NCI-H526 treated with DMSO at 0.1 percent for 48 hours (cell line): ENCODE results near the gene HMCN2.

ENCODE experiments used
- DNase-seq: peaks from one replicate; lab custom pipeline; 2025; lab: John Stamatoyannopoulos, UW

Gene HMCN2

GRCh38 chr9:130345897-130346385 is 80.4 kb downstream of the HMCN2 start:
- no peak for DNase-seq

DNA sequence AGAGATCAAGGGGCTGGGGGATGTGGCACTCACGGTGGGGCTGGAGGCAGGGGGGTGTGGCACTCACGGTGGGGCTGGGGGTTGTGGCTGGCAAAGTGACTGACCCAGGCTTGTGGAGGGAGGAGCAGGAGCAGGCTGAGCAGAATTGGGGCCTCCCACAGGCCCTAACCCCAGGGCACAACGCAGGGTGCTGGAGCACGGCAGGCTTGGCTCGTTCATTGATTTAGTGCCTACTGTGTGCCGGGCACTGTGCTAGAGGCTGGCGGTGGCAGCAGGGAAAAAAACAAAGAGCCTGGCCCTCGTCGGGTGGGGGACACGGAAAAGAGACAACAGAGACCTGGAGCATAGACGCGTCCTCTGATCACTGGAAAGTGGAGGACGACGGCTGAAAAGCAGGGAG is 80.9 kb downstream of the HMCN2 start:
- DNase-seq: no peak

GRCh38 chr9:130347036-130347435 is 81.5 kb downstream of the HMCN2 start:
- DNase-seq: no peak

DNA sequence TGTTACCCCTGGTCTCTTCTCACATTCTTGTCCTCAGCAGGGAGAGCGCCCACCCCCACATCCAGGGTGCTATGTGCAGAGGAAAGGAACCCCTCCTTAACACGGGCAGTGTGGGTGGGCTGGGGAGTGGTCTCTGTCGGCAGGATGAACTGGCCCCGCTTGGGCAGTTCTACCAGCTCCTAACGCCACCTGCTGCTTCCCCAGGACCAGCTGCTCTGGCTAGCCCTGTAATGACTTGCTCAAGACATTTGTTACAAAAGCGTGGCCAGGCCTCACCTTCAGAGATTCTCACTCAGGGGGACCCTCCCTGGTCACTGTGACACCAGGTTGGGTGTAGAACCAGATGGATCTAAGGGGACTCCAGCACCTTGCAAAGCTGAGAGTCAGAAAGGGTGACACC is 82.4 kb downstream of the HMCN2 start:
- DNase-seq: no peak

GRCh38 chr9:130348341-130348740 is 82.8 kb downstream of the HMCN2 start:
- DNase-seq: no peak

- no peak for DNase-seq
Observed at GRCh38 chr9:130348881-130349280, 83.3 kb downstream of the HMCN2 start.

- no peak for DNase-seq
Observed at GRCh38 chr9:130349398-130349797, 83.8 kb downstream of the HMCN2 start.

DNA sequence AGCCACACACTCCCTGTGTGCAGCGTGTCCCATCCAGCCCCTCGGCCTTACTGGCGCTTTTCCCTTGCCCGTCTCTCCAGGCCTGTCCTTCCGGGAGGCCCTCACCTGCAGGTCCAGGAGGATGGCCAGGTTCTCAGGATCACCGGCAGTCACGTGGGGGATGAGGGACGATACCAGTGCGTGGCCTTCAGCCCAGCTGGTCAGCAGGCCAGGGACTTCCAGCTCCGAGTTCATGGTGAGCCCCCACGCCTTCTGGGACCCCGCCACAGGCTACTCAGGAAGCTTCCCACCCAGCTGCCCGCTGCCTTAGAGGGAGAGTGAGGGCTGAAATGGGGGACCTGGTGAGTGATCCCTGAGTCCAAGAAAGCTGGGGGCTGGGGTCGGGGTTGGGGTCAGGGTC is 85.8 kb downstream of the HMCN2 start:
- DNase-seq: no peak

DNA sequence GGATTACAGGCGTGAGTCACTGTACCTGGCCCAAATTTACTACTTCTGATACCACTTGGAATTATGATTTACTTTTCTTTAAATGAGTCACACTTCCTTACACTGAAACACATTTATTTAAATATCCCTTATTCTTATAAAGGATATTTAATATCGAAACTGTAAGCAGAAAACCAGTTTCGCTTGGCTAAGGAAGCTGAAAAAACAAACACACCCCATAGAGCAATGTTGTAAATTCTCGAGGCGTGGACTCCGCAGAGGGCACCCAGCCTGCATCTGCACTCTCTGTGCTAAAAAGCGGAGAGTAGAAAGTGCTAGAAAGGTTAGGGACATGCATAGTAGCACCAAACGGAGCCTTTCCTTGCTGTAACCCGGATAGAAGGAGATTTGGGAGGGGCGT is 86.5 kb downstream of the HMCN2 start:
- no peak for DNase-seq

DNA sequence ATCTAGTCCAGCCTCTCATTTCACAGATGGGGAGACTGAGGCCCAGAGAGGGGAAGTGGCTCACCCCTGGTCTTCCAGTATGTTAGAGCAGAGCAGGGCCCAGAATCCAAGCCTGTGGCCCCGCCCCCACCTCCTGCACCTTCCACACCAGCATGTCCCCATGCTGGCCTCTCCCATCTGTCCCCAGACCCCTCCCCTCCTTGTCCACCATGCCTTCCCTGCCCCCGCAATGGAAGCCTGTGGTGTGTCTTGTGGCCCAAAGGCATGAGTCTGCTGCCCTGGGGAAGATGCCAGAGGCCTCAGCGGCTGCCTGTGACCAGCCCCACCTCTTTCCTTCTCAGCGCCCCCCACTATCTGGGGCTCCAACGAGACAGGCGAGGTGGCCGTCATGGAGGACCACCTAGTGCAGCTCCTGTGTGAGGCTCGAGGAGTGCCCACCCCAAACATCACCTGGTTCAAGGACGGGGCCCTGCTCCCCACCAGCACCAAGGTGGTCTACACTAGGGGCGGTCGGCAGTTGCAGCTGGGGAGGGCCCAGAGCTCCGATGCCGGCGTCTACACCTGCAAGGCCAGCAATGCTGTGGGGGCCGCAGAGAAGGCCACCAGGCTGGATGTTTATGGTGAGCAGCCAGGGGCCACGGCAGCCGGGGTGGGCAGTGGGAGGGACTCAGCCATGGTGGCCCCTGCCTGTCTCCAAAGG is 87.2 kb downstream of the HMCN2 start:
- no peak for DNase-seq

- no peak for DNase-seq
Observed at GRCh38 chr9:130354378-130354777, 88.8 kb downstream of the HMCN2 start.

- DNase-seq: no peak
Observed at GRCh38 chr9:130354806-130355205, 89.2 kb downstream of the HMCN2 start.

- no peak for DNase-seq
Observed at GRCh38 chr9:130356033-130356432, 90.5 kb downstream of the HMCN2 start.

GRCh38 chr9:130356877-130357584 is 91.5 kb downstream of the HMCN2 start:
- DNase-seq: no peak

DNA sequence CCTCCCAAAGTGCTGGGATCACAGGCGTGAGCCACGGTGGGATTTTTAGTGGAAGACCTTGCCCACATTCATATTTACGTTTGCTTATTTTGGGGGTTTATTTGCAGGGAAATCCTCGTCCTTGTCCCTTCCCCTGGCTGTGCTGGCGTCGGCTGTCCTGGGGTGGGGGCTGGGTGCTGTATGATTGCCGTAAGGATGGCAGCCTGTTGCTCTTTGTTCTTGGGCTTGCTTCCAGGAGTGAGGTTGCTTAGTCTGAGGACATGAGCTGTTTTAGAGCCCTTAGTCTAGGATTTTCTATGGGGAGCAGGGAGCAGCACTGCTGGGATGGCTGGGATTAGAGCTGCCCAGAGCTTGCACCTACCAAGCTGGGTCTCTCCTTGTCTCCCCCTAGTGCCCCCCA is 93.4 kb downstream of the HMCN2 start:
- no peak for DNase-seq

DNA sequence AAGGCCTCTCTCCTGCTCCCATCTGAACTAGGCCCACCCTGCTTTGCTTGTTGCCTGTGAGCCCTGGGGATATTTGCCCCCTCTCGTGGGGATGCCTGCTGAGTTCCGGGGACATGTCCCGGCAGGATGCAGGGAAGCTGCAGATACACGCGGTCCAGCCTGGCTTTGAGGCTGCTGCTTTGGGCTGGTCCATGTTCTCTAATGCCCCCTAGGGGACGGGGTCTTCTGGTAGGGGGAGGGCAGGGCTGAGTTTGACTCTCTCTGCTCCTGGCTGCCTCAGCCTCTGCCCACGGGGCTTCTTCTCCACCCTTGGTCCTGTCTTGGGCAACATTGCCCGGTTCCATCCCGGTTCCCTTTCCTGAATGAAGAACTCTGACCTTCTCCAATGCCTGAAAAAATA is 94.3 kb downstream of the HMCN2 start:
- no peak for DNase-seq

- DNase-seq: no peak
Observed at GRCh38 chr9:130360672-130361071, 95.1 kb downstream of the HMCN2 start.

- DNase-seq: no peak
Observed at GRCh38 chr9:130361873-130362362, 96.4 kb downstream of the HMCN2 start.

GRCh38 chr9:130362691-130363090 is 97.1 kb downstream of the HMCN2 start:
- DNase-seq: no peak

GRCh38 chr9:130363755-130364404 is 98.3 kb downstream of the HMCN2 start:
- DNase-seq: no peak

- DNase-seq: no peak
Observed at GRCh38 chr9:130364619-130365322, 99.2 kb downstream of the HMCN2 start.

DNA sequence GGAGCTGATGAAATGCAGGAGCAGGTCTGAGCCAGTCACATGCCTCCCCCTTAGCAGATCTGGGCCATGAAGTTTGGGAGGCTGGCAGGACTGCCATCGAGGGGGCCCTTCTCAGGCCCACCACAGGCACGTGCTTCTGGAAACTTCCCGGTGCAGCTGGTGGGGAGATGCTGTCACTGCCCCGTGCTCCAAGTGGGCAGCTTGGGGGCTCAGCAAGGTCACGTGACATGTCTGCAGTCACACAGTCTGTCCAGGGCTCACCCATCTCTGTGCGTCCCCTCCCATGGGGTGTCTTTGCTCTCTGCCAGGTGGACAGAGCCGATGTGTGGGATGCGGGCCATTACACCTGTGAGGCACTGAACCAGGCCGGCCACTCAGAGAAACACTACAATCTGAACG is 99.8 kb downstream of the HMCN2 start:
- DNase-seq: no peak
